HuH-7.5 (cell line): ENCODE results near the gene HECTD4.
"Not testable (repeated sequence)": the region's sequence is repeated elsewhere in the genome, so short reads cannot be mapped to it uniquely, and the experiment has no call there.

Experiments
- DNase-seq: peaks from one replicate; pipeline ENCODE4 v3.0.0; 2011; ENCODE audit warnings: low spot score

The HECTD4 gene

DNA sequence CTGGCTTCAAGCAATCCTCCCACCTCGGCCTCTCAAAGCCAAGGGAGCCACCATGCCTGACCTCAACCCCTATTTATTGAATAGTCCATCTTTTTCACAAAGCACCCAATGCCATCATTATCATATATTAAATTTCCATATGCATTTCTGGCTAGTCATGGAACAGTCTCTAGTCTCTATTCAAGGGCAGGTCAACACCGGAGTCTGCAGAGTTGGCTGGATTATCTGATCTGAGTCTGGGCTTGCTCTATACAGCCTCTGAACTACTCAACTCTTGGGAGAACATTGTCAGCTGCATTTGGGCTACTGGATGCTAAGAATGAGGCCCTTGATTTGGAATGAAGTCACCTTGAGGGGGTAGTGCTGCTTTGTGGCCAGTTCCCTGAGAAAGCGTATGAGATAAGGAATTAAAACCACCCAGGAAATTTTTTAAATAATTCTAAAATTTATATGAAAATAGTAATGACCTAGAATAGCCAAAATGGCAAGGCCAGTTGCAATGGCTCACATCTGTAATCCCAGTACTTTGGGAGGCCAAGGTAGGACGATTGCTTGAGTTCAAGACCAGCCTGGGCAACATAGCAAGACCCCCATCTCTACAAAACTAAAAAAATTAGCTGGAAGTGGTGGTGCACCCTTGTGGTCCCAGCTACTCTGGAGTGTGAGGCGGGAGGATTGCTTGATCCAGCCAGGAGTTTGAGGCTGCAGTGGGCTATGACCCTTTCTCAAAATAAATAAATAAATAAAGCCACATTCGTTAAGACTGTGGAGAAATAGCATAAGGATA lies 266.8 kb downstream of the HECTD4 start:
- DNase-seq = no peak

DNA sequence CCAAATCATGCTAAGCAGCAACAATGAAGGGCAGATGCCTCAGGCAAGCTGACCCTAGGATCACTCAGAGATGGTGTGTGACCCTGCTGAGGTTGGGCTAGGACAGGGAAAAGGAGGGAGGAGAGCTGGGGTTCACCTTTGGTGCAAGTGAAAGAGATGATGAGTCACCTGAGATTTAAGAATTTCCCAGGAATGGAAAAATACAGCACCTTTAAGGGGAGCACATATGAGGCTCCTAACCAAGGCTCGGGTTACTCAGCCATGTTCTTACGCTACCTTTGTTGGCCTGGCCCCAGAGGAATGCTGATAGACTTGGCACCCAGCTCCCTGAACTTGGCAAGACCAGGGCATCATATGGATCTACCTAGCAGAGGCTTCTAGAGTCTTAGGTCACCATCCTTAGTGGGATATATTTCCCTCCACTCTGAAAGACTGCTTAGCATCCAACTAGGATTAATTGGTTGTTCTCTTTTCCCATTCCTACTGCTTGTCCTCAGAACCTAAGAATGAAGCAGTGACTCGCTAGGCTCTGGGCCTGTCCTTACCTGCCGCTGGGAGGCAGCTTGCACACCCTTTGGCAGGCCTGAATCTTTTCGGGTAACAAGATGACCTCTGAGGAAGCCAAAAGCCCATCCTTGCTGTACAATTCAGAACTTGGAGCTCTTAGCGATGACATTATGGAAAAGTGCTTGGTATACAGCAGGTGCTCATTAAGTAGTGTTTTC lies 269.7 kb downstream of the HECTD4 start:
- no peak for DNase-seq

GRCh38 chr12:112111931-112112330 lies 270.3 kb downstream of the HECTD4 start:
- DNase-seq = no peak

DNA sequence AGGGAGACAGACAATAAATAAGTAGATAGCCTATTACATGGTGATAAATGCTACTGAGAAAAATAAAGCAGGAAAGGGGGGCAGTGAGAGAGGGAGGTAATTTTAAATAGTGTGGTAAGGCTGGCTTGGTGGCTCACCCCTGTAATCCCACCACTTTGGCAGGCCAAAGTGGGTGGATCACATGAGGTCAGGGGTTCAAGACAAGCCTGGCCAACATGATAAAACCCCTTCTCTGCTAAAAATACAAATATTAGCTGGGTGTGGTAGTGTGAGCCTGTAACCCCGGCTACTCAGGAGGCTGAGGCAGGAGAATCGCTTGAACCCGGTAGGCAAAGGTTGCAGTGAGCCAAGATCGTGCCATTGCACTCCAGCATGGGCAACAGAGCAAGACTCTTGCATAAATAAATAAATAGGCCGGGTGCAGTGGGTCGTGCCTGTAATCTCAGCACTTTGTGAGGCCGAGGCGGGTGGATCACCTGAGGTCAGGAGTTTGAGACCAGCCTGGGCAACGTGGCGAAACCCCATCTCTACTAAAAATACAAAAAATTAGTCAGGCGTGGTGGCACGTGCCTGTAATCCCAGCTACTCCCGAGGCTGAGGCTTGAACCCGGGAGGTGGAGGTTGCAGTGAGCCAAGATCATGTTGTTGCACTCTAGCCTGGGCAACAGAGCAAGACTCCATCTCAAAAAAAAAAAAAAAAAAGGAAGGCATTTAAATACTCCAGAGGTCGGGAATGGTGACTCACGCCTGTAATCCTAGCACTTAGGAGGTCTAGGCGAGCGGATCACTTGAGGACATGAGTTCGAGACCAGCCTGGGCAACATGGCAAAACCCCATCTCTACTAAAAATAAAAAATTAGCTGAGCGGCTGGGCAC lies 271.2 kb downstream of the HECTD4 start:
- not testable (repeated sequence) for DNase-seq
